Natural killer cell treated with Interleukin-12 subunit alpha and Interleukin-12 subunit beta and Interleukin-15 and Interleukin-18, amount 100 ng/mL, for 72 hours (primary cell): ENCODE data around the gene PUS1. TPM values are rescaled to one million over a fixed set of nuclear protein-coding genes. Genes with fewer than 3 reads are reported as not detected.
A peak's percentile ranks its signal among the peaks of the same experiment; 100 is the strongest.

Source experiments
- ATAC-seq, 2 donors: fragments of 150-1000 bp; cut with Tn5 transposase in 1 of 2; sonication (Bioruptor Pico), chemical (Tn5 transposase) in 1 of 2; 2 replicates each; pipeline ENCODE4 v1.10.0; 2021
- DNase-seq: peaks from one replicate; pipeline ENCODE4 v3.0.0; 2022; ENCODE audit warnings: low spot score
- H3K27ac Mint-ChIP-seq, 2 donors: 1 replicate in 1 of 2; 2 replicates in 1 of 2; pipeline ENCODE4 v1.8.0; 2022; ENCODE audit warnings: mixed read lengths in 2 of 2, mild to moderate bottlenecking in 1 of 2, moderate library complexity in 1 of 2
- H3K27me3 Mint-ChIP-seq, 2 donors: 1 replicate in 1 of 2; 2 replicates in 1 of 2; pipeline ENCODE4 v1.8.0; 2022; ENCODE audit warnings: mixed read lengths in 2 of 2
- H3K36me3 Mint-ChIP-seq: one replicate; pipeline ENCODE4 v1.8.0; 2022; ENCODE audit warnings: mixed read lengths
- H3K4me1 Mint-ChIP-seq, 2 donors: 1 replicate in 1 of 2; 2 replicates in 1 of 2; pipeline ENCODE4 v1.8.0; 2022; ENCODE audit warnings: low read depth in 2 of 2, mixed read lengths in 2 of 2, mild to moderate bottlenecking in 1 of 2
- H3K4me3 Mint-ChIP-seq: one replicate; pipeline ENCODE4 v1.8.0; 2022; ENCODE audit warnings: mixed read lengths
- H3K9me3 Mint-ChIP-seq: 2 replicates; pipeline ENCODE4 v1.8.0; 2022; ENCODE audit warnings: mixed read lengths
- total RNA-seq, 2 donors: library from RNA; stranded (reverse); gene quantifications; one replicate each; pipeline ENCODE4 v1.2.3, GENCODE V29; 2022

Gene PUS1
- total RNA-seq, 2 donors from 2014 or later, result 53.7 to 147 TPM

DNA sequence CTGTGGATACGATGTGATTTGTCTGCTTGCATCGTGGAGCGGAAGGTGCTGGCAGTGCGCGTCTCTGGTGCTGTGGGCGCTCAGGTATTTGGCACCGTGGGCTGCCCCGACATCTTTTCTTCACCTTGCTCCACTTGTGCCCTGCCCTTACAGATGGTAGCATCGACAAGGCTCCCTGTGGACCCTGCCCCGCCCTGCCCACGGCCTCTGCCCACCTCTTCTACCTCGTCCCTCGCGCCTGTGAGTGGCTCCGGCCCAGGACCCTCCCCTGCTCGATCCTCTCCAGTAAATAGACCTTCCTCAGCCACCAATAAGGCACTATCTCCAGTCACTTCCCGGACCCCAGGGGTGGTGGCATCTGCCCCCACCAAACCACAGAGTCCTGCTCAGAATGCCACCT lies 57.3 kb downstream of the PUS1 start:
- no peak for DNase-seq
- Mint-ChIP-seq H3K4me3 (no peak overlapping the region), H3K9me3 (no peaks in the 10 kb centered on the region), H3K36me3 (peaks cover 22% of the 10 kb centered on the region), H3K27me3 (no peaks in the 10 kb centered on the region), H3K27ac (peak overlapping the region in 1 of 2 donors; percentile 24), H3K4me1 (peaks cover 0 to 5% of the 10 kb centered on the region in 2 donors)
- ATAC-seq, result no peak

DNA sequence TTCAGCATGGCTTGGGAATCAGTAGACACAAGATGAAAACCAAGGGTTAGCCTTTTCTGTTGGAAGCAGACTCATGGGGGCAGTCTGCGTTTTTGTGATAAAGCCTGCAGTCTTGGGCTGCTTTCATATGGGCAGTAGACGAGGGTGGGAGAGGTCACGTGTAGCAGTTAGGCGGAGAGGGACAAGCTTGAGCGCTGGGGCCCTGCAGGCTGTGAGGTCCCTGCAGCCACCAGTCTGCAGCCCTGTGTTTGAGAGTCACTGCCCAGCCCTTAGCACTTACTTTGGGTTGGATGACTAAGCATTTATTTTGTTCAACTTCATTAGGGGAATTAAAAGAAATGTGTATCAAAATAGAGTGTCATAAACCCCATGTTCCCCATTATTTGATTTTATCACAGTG lies 57.8 kb downstream of the PUS1 start:
- Mint-ChIP-seq H3K4me1 (peaks cover 0 to 5% of the 10 kb centered on the region in 2 donors), H3K36me3 (peaks cover 22% of the 10 kb centered on the region), H3K4me3 (no peak overlapping the region), H3K9me3 (no peaks in the 10 kb centered on the region), H3K27me3 (no peaks in the 10 kb centered on the region), H3K27ac (peak overlapping the region in 1 of 2 donors; percentile 24)
- DNase-seq (no peak), ATAC-seq (no peak)

DNA sequence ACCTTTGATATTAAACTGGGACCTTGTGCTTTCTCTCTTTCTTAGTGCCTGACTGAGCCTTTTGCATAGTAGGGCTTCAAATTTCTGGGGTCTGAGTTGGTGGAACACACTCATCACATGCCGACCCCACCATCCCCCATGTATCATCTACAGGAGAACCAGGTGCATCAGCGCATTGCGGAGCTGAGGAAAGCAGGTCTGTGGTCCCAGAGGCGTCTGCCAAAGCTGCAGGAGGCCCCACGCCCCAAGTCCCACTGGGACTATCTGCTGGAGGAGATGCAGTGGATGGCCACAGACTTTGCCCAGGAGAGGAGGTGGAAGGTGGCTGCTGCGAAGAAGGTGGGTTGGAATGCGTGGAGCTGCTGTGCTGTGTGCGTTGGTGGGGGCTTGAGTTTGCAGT lies 58.5 kb downstream of the PUS1 start:
- Mint-ChIP-seq H3K4me1 (peaks cover 0 to 5% of the 10 kb centered on the region in 2 donors), H3K9me3 (no peaks in the 10 kb centered on the region), H3K27me3 (no peaks in the 10 kb centered on the region), H3K36me3 (peaks cover 26% of the 10 kb centered on the region), H3K4me3 (no peak overlapping the region), H3K27ac (no peak overlapping the region)
- ATAC-seq (no peak), DNase-seq (no peak)

DNA sequence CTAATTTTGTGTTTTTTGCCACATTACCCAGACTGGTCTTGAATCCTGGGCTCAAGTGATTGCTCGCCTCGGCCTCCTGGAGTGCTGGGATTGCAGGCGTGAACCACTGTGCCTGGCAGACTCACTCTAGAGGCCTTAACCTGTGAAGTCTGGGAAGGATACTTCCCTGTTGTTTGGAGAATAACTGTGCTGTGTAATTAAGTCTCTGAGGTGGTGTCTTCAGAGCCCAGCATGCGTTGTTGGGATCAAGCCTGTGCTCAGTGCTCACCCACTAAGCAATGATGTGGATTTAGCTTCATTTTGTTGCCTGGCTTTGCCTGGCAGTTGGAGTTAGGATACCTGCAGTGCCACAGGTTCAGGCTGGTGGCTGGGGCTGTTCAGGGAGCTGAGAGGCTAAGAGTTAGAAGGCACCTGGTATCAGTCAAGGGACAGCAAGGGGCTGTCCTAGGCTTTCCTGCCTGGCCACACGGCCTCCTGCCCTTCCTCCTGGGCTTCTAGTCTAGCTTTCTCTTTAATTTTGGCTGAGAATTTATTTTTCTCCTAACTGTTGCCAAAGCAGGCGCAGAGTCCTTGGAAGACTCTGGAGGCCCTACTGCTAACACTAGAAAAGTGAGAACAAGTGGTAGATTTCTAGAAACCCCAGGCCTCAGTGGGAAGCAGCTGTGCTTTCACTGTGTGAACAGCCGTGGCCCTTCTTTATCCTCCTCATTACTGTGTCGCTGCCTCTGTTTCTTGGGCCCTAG lies 59.1 kb downstream of the PUS1 start:
- ATAC-seq (no peak), DNase-seq (no peak)
- no peaks in the 10 kb centered on the region for H3K9me3 Mint-ChIP-seq
- peaks cover 0 to 5% of the 10 kb centered on the region in 2 donors for H3K4me1 Mint-ChIP-seq
- H3K27me3 Mint-ChIP-seq, result no peaks in the 10 kb centered on the region
- peaks cover 31% of the 10 kb centered on the region for H3K36me3 Mint-ChIP-seq
- H3K4me3 Mint-ChIP-seq, result no peak overlapping the region
- no peak overlapping the region for H3K27ac Mint-ChIP-seq

DNA sequence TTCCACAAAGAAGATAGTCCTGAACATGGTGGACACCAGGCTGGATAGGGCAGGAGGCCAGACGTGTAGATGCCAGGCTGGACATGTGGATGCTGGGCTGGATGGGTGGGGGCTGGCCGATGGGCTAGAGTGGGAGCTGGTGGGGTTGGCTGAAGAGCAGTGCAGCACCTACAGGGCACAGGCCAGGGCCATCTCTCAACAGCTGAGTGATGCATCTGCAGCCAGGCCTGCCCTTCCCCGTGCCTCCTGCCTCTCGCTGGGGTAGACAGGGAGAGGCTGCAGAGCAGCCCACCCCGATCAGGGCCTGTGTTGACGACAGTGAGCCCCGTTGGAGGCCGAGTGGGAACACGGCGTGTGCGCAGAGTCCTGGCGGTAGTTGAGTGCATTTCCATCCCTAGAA lies 59.9 kb downstream of the PUS1 start:
- Mint-ChIP-seq H3K4me1 (peaks cover 3 to 5% of the 10 kb centered on the region in 2 donors), H3K9me3 (no peaks in the 10 kb centered on the region), H3K36me3 (peaks cover 39% of the 10 kb centered on the region), H3K27me3 (no peaks in the 10 kb centered on the region), H3K4me3 (no peak overlapping the region), H3K27ac (no peak overlapping the region)
- ATAC-seq (no peak), DNase-seq (no peak)

DNA sequence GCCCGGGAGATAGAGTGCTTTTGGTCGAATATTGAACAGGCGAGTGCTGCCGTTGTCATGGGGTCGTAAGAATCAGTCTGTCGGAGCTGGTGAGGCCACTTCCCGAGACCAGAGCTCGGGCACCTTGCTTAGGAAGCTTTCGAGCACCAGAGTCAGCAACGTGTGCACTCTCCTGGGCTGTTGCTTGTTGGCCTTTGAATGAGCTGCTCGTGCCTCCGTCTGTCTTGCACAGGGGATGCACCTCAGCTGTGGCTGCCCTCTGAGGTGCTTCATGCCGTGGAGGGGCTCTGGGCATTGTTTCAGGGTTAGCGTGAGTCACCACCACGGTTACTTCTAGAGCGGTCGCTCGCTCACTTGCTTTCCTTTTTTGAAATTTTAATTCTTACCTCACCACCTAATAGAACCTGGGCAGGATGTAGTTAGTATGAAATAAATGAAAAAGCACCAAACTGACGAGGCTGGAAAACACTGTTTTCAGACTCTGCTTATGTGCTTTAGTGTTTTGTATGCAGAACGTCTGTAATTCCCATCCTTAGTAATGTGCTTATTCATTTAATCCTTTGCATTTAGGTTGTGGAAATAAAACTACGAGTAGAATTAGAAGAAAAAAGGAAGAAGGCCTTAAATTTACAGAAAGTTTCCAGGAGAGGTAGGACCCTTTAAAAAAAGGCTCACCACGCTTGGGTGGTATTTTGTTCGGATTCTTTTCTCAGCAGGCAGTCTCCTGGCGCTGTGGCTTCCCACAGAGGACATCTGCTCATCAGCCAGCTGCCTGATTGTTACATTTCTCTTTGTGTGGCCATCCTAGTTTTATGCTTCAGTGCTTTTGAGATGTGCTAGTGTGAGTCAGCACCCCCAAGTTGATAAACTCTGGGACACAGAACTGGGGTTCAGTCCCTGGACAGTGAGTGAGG lies 61.2 kb downstream of the PUS1 start:
- DNase-seq (no peak), ATAC-seq (no peak)
- Mint-ChIP-seq H3K4me3 (no peak overlapping the region), H3K36me3 (peaks cover 51% of the 10 kb centered on the region), H3K4me1 (peaks cover 5 to 6% of the 10 kb centered on the region in 2 donors), H3K9me3 (no peaks in the 10 kb centered on the region), H3K27ac (no peak overlapping the region), H3K27me3 (no peaks in the 10 kb centered on the region)

DNA sequence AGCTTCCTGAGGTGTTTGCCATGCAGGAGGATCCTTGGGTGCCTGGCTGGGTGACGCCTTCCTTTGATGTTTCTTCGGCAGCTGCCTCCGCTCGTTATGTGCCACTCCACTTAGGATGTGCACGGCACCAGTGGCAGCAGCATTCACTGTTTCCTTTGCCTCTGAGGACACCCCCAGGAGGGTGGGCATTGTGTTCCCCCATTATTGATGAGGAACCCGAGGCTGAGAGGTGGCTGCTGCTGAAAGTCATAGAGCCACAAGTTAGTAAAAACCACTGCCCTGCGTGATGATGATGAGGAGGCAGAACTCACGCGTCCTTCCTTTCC lies 61.9 kb downstream of the PUS1 start:
- no peak for DNase-seq
- ATAC-seq, result no peak
- peaks cover 5 to 6% of the 10 kb centered on the region in 2 donors for H3K4me1 Mint-ChIP-seq
- H3K4me3 Mint-ChIP-seq, result no peak overlapping the region
- H3K27me3 Mint-ChIP-seq, result no peaks in the 10 kb centered on the region
- no peak overlapping the region for H3K27ac Mint-ChIP-seq
- peaks cover 51% of the 10 kb centered on the region for H3K36me3 Mint-ChIP-seq
- H3K9me3 Mint-ChIP-seq, result no peaks in the 10 kb centered on the region

DNA sequence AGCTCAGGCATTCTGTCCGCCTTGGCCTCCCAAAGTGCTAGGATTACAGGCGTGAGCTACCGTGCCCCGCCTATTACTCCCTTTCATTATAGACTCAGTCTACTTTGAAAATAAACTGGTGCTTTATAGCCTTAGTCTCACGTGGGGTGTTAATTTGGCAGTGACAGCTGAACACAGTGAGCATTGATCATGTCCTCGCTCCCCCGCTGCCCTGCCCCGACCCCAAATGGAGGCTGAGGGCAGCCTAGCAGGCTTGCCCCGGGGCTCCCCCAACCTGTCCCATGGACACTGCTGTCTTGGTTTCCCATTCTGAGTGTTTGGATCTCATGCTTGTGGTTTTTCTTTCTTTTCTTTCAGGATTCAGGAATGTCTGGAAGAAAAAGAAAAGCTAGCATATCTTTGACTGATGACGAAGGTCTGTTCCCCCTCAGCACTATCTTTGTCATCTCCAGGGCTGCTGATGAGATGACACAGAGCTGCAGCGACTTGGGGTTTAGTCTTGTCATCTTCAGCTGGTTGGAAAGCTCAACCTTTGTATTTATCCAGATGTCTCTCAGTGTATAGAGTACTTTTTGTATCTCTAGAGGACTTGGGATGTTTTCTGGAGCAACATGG lies 62.8 kb downstream of the PUS1 start:
- ATAC-seq (no peak), DNase-seq (no peak)
- H3K9me3 Mint-ChIP-seq, result no peaks in the 10 kb centered on the region
- no peaks in the 10 kb centered on the region for H3K27me3 Mint-ChIP-seq
- no peak overlapping the region for H3K4me3 Mint-ChIP-seq
- H3K4me1 Mint-ChIP-seq, result peaks cover 5 to 6% of the 10 kb centered on the region in 2 donors
- H3K36me3 Mint-ChIP-seq, result peaks cover 57% of the 10 kb centered on the region
- no peak overlapping the region for H3K27ac Mint-ChIP-seq

DNA sequence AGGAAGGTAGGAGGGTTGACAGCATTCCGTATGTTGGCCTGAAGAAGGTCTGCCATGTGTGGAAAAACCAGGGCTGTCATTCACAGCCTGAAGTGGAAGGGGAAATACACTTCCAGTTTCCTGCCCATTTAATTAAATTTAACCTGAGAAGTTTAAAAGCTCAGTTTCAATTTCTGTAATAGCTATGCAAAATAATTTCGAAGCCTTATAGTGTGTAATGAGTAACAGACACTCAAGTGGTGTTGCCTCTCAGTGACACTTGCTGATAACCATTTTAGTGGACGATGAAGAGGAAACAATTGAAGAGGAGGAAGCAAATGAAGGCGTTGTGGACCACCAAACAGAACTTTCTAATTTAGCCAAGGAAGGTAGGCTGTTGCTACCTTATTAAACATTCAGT lies 65.5 kb downstream of the PUS1 start:
- Mint-ChIP-seq H3K9me3 (no peaks in the 10 kb centered on the region), H3K27ac (peak overlapping the region; percentile 3 to 9), H3K4me3 (no peak overlapping the region), H3K36me3 (peaks cover 52% of the 10 kb centered on the region), H3K4me1 (peaks cover 0 to 6% of the 10 kb centered on the region in 2 donors), H3K27me3 (no peaks in the 10 kb centered on the region)
- DNase-seq (no peak), ATAC-seq (no peak)

Other genes with a start within 250 kb of the PUS1 start
- 10 to 100 TPM; 64.9 to 91.6 TPM for gene SFSWAP, start 218.2 kb upstream of the PUS1 start, total RNA-seq
- gene MMP17, start 100.9 kb upstream of the PUS1 start, total RNA-seq, result not detected
- 10 to 100 TPM; 21.8 to 24.3 TPM for gene ULK1, start 34.7 kb upstream of the PUS1 start, total RNA-seq
- 100 to 1,000 TPM in 1 of 2 donors, 10 to 100 TPM in 1; 53.5 to 106 TPM for gene EP400, start 20.7 kb downstream of the PUS1 start, total RNA-seq
- 10 to 100 TPM; 29.5 to 83.7 TPM for gene DDX51, start 215.0 kb downstream of the PUS1 start, total RNA-seq
- gene NOC4L, start 215.2 kb downstream of the PUS1 start, total RNA-seq, result 10 to 100 TPM; 28.0 to 48.2 TPM